HuH-7 (cell line): ENCODE data around the gene PLPPR1.
"Not testable (repeated sequence)": the region's sequence is repeated elsewhere in the genome, so short reads cannot be mapped to it uniquely, and the experiment has no call there.

Experiments
- DNase-seq: peaks from one replicate; pipeline ENCODE4 v3.0.0; 2011; ENCODE audit warnings: low spot score

PLPPR1 gene

GRCh38 chr9:101212661-101213060, 184.1 kb downstream of the PLPPR1 start:
- no peak for DNase-seq

- DNase-seq: no peak
These were observed 190.5 kb downstream of the PLPPR1 start for GRCh38 chr9:101219030-101219429.

GRCh38 chr9:101220341-101220740, 191.8 kb downstream of the PLPPR1 start:
- no peak for DNase-seq

GRCh38 chr9:101225271-101225670, 196.7 kb downstream of the PLPPR1 start:
- no peak for DNase-seq

- DNase-seq: no peak
These were observed 197.6 kb downstream of the PLPPR1 start for GRCh38 chr9:101226161-101226560.

- DNase-seq: peak; percentile 2
These were observed 198.3 kb downstream of the PLPPR1 start for GRCh38 chr9:101226803-101227202.

GRCh38 chr9:101229606-101230005, 201.1 kb downstream of the PLPPR1 start:
- no peak for DNase-seq

GRCh38 chr9:101232405-101232977, 204.0 kb downstream of the PLPPR1 start:
- no peak for DNase-seq

GRCh38 chr9:101235105-101235866, 206.8 kb downstream of the PLPPR1 start:
- DNase-seq: peak; percentile 8

- DNase-seq: no peak
These were observed 214.1 kb downstream of the PLPPR1 start for GRCh38 chr9:101242651-101243050.

GRCh38 chr9:101246691-101247090, 218.2 kb downstream of the PLPPR1 start:
- no peak for DNase-seq

- DNase-seq: no peak
These were observed 218.8 kb downstream of the PLPPR1 start for GRCh38 chr9:101247297-101247696.

GRCh38 chr9:101254733-101255433, 226.4 kb downstream of the PLPPR1 start:
- no peak for DNase-seq

GRCh38 chr9:101264727-101265126, 236.2 kb downstream of the PLPPR1 start:
- DNase-seq: no peak

- no peak for DNase-seq
These were observed 236.7 kb downstream of the PLPPR1 start for GRCh38 chr9:101265261-101265660.

- DNase-seq: no peak
These were observed 239.9 kb downstream of the PLPPR1 start for GRCh38 chr9:101268426-101268825.

GRCh38 chr9:101269591-101270283, 241.2 kb downstream of the PLPPR1 start:
- no peak for DNase-seq

GRCh38 chr9:101270302-101270701, 241.8 kb downstream of the PLPPR1 start:
- no peak for DNase-seq

- DNase-seq: no peak
These were observed 242.6 kb downstream of the PLPPR1 start for GRCh38 chr9:101271102-101271501.

- DNase-seq: no peak
These were observed 246.6 kb downstream of the PLPPR1 start for GRCh38 chr9:101274971-101275768.

- DNase-seq: no peak
These were observed 247.3 kb downstream of the PLPPR1 start for GRCh38 chr9:101275769-101276250.

- not testable (repeated sequence) for DNase-seq
These were observed 262.5 kb downstream of the PLPPR1 start for GRCh38 chr9:101291043-101291442.
